HUES48 (cell line): ENCODE measurements around the gene POLD4.

Source experiments
- H3K27ac ChIP-seq: one replicate; pipeline ENCODE4 v1.7.0; 2013; ENCODE audit warnings: low read depth, low read length, inconsistent platforms
- H3K27me3 ChIP-seq: 2 replicates; pipeline ENCODE4 v1.6.1; 2013; ENCODE audit warnings: mild to moderate bottlenecking, low read length; ENCODE audit not compliant: control insufficient read depth, insufficient read depth
- H3K36me3 ChIP-seq: 2 replicates; pipeline ENCODE4 v1.6.1; 2013; ENCODE audit warnings: low read length; ENCODE audit not compliant: control insufficient read depth, insufficient read depth
- H3K4me1 ChIP-seq: 2 replicates; pipeline ENCODE4 v1.6.1; 2013; ENCODE audit warnings: mild to moderate bottlenecking, low read length; ENCODE audit not compliant: control insufficient read depth, insufficient read depth
- H3K4me3 ChIP-seq: 2 replicates; pipeline ENCODE4 v1.5.1; 2013; ENCODE audit warnings: mild to moderate bottlenecking, low read depth, low read length
- H3K9ac ChIP-seq: 2 replicates; pipeline ENCODE4 v1.6.1; 2013; ENCODE audit warnings: mild to moderate bottlenecking, low read depth, low read length, moderate library complexity
- H3K9me3 ChIP-seq: 2 replicates; pipeline ENCODE4 v1.6.1; 2013; ENCODE audit warnings: low read length; ENCODE audit not compliant: control insufficient read depth, insufficient read depth

POLD4 gene

DNA sequence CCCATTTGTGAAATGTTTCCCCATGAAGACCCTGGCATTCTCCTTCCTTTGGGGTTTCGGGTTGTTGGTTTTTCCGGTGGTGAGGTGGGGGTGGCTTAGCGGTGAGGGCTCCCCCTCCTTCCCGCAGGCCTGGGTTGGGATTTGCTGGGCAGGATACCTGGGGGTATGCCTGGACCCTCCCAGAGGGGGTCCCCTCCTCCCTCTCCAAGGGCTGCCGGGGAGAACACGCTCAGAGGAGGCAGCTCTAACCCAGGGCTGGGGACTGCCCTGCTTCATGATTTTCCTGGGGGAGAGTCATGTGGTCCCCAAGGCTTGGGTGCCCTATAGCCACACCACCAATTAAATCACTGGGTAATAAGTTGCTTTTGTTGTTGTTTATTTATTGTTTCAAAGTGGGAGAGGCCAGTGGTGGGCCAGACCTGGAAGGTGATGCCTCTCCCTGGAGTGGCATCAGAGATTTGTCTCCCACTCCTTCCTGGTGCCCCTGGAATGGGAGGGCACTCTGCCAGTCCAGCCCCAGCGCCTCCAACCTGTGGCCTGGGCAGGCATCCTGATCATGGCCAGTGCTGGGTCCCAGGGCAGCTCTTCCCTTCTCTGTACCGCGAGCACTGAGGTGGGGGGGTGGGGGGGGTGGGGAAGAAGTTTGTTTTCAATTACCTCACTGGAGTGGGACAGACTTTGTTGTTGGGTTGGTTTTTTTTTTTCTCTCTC is 21.4 kb upstream of the POLD4 start:
- peak overlapping the region; percentile 92 for H3K27ac ChIP-seq
- peaks cover 53% of the 10 kb centered on the region for H3K27me3 ChIP-seq
- no peaks in the 10 kb centered on the region for H3K36me3 ChIP-seq
- H3K9me3 ChIP-seq = no peaks in the 10 kb centered on the region
- H3K9ac ChIP-seq = 0 out of 2 replicates have a peak overlapping the region, but pooled peaks have one; percentile 22
- H3K4me1 ChIP-seq = peaks cover 39% of the 10 kb centered on the region
- peak overlapping the region; percentile 65 for H3K4me3 ChIP-seq

GRCh38 chr11:67373648-67374570 is 20.6 kb upstream of the POLD4 start:
- Histone ChIP-seq H3K9me3 (no peaks in the 10 kb centered on the region), H3K36me3 (no peaks in the 10 kb centered on the region), H3K9ac (0 out of 2 replicates have a peak overlapping the region, but pooled peaks have one; percentile 22), H3K4me1 (peaks cover 40% of the 10 kb centered on the region), H3K27ac (peak overlapping the region; percentile 92), H3K4me3 (peak overlapping the region; percentile 65), H3K27me3 (peaks cover 61% of the 10 kb centered on the region)

- peaks cover 65% of the 10 kb centered on the region for H3K27me3 ChIP-seq
- H3K4me1 ChIP-seq = peaks cover 40% of the 10 kb centered on the region
These were observed 19.8 kb upstream of the POLD4 start, which contains the start of gene CLCF1 for GRCh38 chr11:67372993-67373647. Gene CLCF1, minus strand, starts transcription at chr11:67373598. Its CDS starts 59 bp downstream, at chr11:67373539.

DNA sequence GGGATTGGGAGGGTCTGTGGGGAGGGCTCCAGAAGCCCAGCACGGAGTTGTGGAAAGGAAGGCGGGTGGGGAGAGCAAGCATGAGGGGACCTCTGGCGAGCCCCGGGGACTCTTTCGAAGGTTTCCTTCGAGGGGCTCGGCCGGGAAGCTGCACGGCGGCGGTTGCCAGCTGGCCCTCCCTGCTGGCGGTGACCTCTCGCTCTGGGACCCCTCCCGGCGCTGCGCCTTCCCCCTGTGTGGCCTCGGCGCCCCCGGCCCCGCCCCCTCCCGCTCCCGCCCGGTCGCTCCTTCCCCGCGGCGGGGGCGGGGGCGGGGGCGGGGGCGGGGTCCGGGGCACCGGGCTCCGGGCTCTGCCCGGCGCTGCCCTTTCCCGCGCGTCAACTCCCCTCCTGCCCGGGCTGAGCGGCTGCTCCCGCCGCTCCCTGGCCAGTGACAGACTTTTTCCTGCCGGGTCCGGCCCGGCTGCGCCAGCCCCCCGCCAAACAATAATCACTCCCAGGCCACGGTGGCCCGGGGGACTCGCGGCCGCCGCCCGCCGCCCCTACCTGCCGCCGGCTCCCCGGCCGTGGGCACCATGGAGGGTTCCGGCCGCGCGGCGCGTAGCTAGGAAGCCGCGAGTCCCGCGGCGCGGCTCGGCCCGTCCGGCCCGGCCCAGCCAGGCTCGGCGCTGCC is 19.1 kb upstream of the POLD4 start:
- peak overlapping the region; percentile 65 for H3K4me3 ChIP-seq
- peaks cover 66% of the 10 kb centered on the region for H3K27me3 ChIP-seq
- no peaks in the 10 kb centered on the region for H3K36me3 ChIP-seq
- peaks cover 40% of the 10 kb centered on the region for H3K4me1 ChIP-seq
- no peak overlapping the region for H3K9ac ChIP-seq
- no peaks in the 10 kb centered on the region for H3K9me3 ChIP-seq
- H3K27ac ChIP-seq = peak overlapping the region; percentile 92

More at GRCh38 chr11:67372993-67373647, 19.8 kb upstream of the POLD4 start, which contains the start of gene CLCF1:
- Histone ChIP-seq H3K9me3 (no peaks in the 10 kb centered on the region), H3K36me3 (no peaks in the 10 kb centered on the region), H3K4me3 (peak within 1 kb of the TSS; percentile 65), H3K9ac (0 out of 2 replicates have a peak within 1 kb of the TSS, but pooled peaks have one; percentile 22), H3K27ac (peak within 1 kb of the TSS; percentile 92)

- Histone ChIP-seq H3K4me3 (peak overlapping the region; percentile 57), H3K36me3 (no peaks in the 10 kb centered on the region), H3K27me3 (peaks cover 61% of the 10 kb centered on the region), H3K27ac (peak overlapping the region; percentile 20), H3K9me3 (no peaks in the 10 kb centered on the region), H3K9ac (no peak overlapping the region), H3K4me1 (peaks cover 40% of the 10 kb centered on the region)
These were observed 18.6 kb upstream of the POLD4 start for GRCh38 chr11:67371911-67372320.

GRCh38 chr11:67371189-67371910 is 18.0 kb upstream of the POLD4 start:
- Histone ChIP-seq H3K36me3 (no peaks in the 10 kb centered on the region), H3K9me3 (no peaks in the 10 kb centered on the region), H3K4me3 (peak overlapping the region; percentile 57), H3K27me3 (peaks cover 55% of the 10 kb centered on the region), H3K4me1 (peaks cover 37% of the 10 kb centered on the region), H3K27ac (no peak overlapping the region), H3K9ac (no peak overlapping the region)

- H3K4me1 ChIP-seq = peaks cover 32% of the 10 kb centered on the region
- no peak overlapping the region for H3K4me3 ChIP-seq
- no peak overlapping the region for H3K9ac ChIP-seq
- H3K27ac ChIP-seq = no peak overlapping the region
- no peaks in the 10 kb centered on the region for H3K9me3 ChIP-seq
- peaks cover 47% of the 10 kb centered on the region for H3K27me3 ChIP-seq
- H3K36me3 ChIP-seq = no peaks in the 10 kb centered on the region
These were observed 17.2 kb upstream of the POLD4 start for GRCh38 chr11:67370351-67371076.

DNA sequence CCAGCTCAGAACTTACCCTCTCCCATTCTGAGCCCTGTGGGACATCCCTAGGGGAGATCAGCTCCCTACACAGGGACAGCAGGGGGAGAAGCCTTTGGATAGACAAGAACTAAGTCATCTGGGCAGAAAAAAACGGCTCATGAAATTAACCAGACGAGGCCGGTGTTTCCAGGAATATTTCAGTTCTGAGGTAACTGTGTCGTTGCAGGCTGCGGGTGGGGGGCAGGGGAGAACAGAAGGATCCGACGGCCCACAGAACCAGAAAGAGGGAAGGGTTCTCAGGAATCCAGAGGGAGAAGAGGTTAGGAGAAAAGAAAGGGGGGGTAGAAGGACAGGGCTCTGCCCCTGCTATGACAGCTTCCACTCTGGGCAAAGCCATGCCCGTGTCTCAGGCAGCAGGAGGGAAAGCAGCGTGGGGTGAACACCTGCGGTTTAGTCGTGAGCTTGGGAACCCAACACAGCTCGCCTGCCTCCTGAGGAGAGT is 16.5 kb upstream of the POLD4 start:
- Histone ChIP-seq H3K27ac (no peak overlapping the region), H3K9me3 (no peaks in the 10 kb centered on the region), H3K4me1 (peaks cover 32% of the 10 kb centered on the region), H3K4me3 (no peak overlapping the region), H3K9ac (no peak overlapping the region), H3K36me3 (no peaks in the 10 kb centered on the region), H3K27me3 (peaks cover 42% of the 10 kb centered on the region)

DNA sequence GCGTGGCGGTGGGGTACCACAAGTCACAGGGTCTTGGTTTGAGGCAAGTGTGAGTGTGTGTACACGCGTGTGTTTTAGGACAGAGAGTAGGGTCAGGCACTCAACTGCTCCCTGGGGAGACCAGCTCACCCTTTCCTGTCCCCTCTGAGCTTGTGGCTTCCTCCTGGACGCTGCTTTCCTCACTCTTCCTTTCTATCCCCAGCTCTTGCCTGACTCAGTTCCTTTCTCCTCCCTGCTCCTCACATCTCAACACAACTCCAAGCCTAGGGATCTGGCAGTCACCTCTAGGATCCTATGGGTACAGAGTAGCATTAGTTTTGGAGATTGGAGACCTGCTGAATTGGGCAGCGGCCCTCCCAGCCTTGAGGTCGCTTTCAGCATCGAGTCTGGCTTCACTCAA is 15.9 kb upstream of the POLD4 start:
- no peak overlapping the region for H3K9ac ChIP-seq
- no peaks in the 10 kb centered on the region for H3K36me3 ChIP-seq
- H3K9me3 ChIP-seq = no peaks in the 10 kb centered on the region
- no peak overlapping the region for H3K27ac ChIP-seq
- H3K27me3 ChIP-seq = peaks cover 36% of the 10 kb centered on the region
- no peak overlapping the region for H3K4me3 ChIP-seq
- peaks cover 26% of the 10 kb centered on the region for H3K4me1 ChIP-seq
